Parathyroid adenoma (tissue), 2 donors: ENCODE results near the gene HIPK4.

Experiments
- H2AFZ ChIP-seq: fragments of 300-600 bp; sonication (generic); one replicate; pipeline ENCODE4 v1.7.0; 2017; ENCODE audit warnings: antibody characterized with exemption, mild to moderate bottlenecking
- H3K27ac ChIP-seq: fragments of 300-600 bp; sonication (generic); one replicate; pipeline ENCODE4 v1.7.0; 2017
- H3K27me3 ChIP-seq: fragments of 300-600 bp; sonication (generic); one replicate; pipeline ENCODE4 v1.7.0; 2017; ENCODE audit warnings: low read length; ENCODE audit not compliant: control insufficient read depth, insufficient read depth
- H3K36me3 ChIP-seq: fragments of 300-600 bp; sonication (generic); one replicate; pipeline ENCODE4 v1.7.0; 2017; ENCODE audit warnings: low read length; ENCODE audit not compliant: control insufficient read depth, insufficient read depth
- H3K4me1 ChIP-seq: fragments of 300-600 bp; sonication (generic); one replicate; pipeline ENCODE4 v1.7.0; 2017; ENCODE audit warnings: control low read depth
- H3K4me2 ChIP-seq: fragments of 300-600 bp; sonication (generic); one replicate; pipeline ENCODE4 v1.7.0; 2017; ENCODE audit warnings: low read length
- H3K4me3 ChIP-seq: fragments of 300-600 bp; sonication (generic); one replicate; pipeline ENCODE4 v1.7.0; 2017; ENCODE audit warnings: low read depth, low read length
- H3K79me2 ChIP-seq: fragments of 300-600 bp; sonication (generic); one replicate; pipeline ENCODE4 v1.7.0; 2017; ENCODE audit warnings: control low read depth
- H3K9ac ChIP-seq: fragments of 300-600 bp; sonication (generic); one replicate; pipeline ENCODE4 v1.7.0; 2017; ENCODE audit warnings: mild to moderate bottlenecking
- H3K9me3 ChIP-seq: fragments of 300-600 bp; sonication (generic); one replicate; pipeline ENCODE4 v1.7.0; 2017; ENCODE audit warnings: low read length; ENCODE audit not compliant: control insufficient read depth
- CTCF ChIP-seq: fragments of 300-600 bp; sonication (generic); IDR thresholded peaks from one replicate; pipeline ENCODE4 v1.7.0; 2017; ENCODE audit warnings: antibody characterized with exemption, mild to moderate bottlenecking
- donor health status: primary hyperparathyroidism.

Gene HIPK4

GRCh38 chr19:40393894-40394815, 4.2 kb upstream of the HIPK4 start:
- no peaks in the 10 kb centered on the region for H3K27me3 ChIP-seq
- no peaks in the 10 kb centered on the region for H3K36me3 ChIP-seq
- no peaks in the 10 kb centered on the region for H3K9me3 ChIP-seq
- H3K4me1 ChIP-seq: peaks cover 10% of the 10 kb centered on the region
- no peak overlapping the region for H3K4me3 ChIP-seq
- no peak overlapping the region for H3K4me2 ChIP-seq
- no peak overlapping the region for H3K9ac ChIP-seq
- no peak overlapping the region for H3K27ac ChIP-seq
- TF ChIP-seq CTCF: no peak
- H3K79me2 ChIP-seq: no peaks in the 10 kb centered on the region
- no peak overlapping the region for H2AFZ ChIP-seq

GRCh38 chr19:40392894-40393517, 3.0 kb upstream of the HIPK4 start:
- peak overlapping the region; percentile 88 for H2AFZ ChIP-seq
- peak overlapping the region; percentile 6 for H3K27ac ChIP-seq
- H3K9me3 ChIP-seq: no peaks in the 10 kb centered on the region
- no peaks in the 10 kb centered on the region for H3K27me3 ChIP-seq
- H3K4me1 ChIP-seq: peaks cover 10% of the 10 kb centered on the region
- no peaks in the 10 kb centered on the region for H3K36me3 ChIP-seq
- no peaks in the 10 kb centered on the region for H3K79me2 ChIP-seq
- peak; percentile 70 for TF ChIP-seq CTCF
- no peak overlapping the region for H3K4me2 ChIP-seq
- H3K9ac ChIP-seq: no peak overlapping the region
- H3K4me3 ChIP-seq: no peak overlapping the region

GRCh38 chr19:40392123-40392522, 2.1 kb upstream of the HIPK4 start:
- H3K4me2 ChIP-seq: no peak overlapping the region
- no peaks in the 10 kb centered on the region for H3K9me3 ChIP-seq
- no peak for TF ChIP-seq CTCF
- no peak overlapping the region for H3K9ac ChIP-seq
- H3K27ac ChIP-seq: no peak overlapping the region
- peak overlapping the region; percentile 88 for H2AFZ ChIP-seq
- no peaks in the 10 kb centered on the region for H3K36me3 ChIP-seq
- H3K27me3 ChIP-seq: no peaks in the 10 kb centered on the region
- H3K4me3 ChIP-seq: no peak overlapping the region
- peaks cover 10% of the 10 kb centered on the region for H3K4me1 ChIP-seq
- H3K79me2 ChIP-seq: no peaks in the 10 kb centered on the region

GRCh38 chr19:40389404-40390083, 437 bp downstream of the HIPK4 start:
- H3K27me3 ChIP-seq: no peaks in the 10 kb centered on the region
- no peak overlapping the region for H3K4me3 ChIP-seq
- no peak overlapping the region for H3K4me2 ChIP-seq
- no peaks in the 10 kb centered on the region for H3K9me3 ChIP-seq
- no peaks in the 10 kb centered on the region for H3K36me3 ChIP-seq
- TF ChIP-seq CTCF: no peak
- no peak overlapping the region for H2AFZ ChIP-seq
- H3K9ac ChIP-seq: no peak overlapping the region
- H3K27ac ChIP-seq: no peak overlapping the region
- no peaks in the 10 kb centered on the region for H3K79me2 ChIP-seq
- H3K4me1 ChIP-seq: peaks cover 10% of the 10 kb centered on the region
